EL (cell line): Measurements from ENCODE around the gene IL17REL.

Experiments
- DNase-seq: peaks from one replicate; pipeline ENCODE4 v3.0.0-alpha.2; 2016

The IL17REL gene

DNA sequence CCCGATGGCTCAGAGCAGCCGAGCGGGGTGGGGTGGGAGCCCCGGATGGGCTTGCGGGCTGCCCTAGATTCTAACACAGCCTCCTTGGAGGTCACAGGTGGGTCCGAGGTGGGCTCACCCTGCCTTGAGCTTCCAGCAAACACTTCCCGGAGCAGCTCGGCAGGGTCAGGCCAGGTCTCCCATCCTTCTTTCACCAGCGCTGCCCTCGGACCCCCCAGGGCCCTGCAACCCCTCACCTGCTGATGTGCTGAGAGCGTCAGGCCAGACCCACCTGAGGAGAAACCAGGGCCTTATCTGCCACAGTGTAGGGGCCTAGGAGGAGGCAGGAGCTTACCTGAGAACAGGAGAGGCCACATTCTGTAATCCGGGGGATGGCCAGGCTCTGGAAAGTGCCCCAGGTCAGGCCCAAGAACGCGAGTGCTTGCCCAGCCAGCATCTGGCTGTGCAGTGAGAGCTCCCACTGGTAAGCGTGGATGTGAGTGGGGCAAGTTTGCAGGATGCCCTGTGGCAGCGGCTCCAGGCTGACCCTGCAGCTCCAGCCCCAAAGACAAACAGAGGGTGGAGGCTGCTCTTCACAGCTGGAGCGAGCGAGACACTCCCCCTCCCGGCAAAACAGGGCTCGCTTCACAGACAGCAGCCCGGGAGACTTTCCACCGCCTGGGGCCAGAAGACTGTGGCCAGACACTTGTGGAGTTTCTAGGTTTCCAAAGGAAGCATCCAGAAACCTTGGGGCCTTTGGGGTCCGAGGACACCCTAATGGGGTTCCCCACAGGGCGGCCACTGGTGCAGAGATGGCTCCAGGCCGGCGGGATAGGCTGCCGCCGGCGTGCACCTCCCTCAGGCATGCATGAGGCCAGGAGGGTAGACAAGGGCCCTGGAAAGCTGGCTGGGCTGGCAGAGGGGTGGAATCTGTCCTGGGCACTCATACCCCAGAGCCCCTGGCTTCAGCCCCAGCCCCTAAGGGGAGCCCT lies at the start of gene IL17REL:
Gene IL17REL, minus strand, starts transcription at position 555 of the 971 bp plus-strand sequence. Its CDS starts 119 bp downstream, at position 436.
- peak; percentile 26 for DNase-seq

DNA sequence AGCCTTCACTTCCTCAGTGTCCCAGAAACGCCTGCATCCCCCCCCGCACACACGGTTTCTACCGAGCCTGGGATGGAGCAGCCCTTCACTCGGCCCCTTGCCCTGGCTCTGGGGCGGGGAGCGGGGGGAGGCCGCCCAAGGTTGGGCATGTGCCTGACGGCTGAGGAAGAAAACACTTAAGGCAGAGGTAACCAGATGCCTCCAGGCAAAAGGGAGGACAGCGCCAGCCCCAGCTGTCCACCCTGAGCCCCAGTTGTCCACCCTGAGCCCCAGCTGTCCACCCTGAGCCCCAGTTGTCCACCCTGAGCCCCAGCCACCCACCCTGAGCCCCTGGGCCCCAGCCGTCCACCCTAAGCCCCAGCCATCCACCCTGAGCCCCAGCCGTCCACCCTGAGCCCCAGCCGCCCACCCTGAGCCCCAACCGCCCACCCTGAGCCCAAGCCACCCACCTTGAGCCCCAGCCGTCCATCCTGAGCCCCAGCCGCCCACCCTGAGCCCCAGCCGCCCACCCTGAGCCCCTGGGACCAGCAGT lies 49.3 kb upstream of the IL17REL start:
- DNase-seq, result no peak

DNA sequence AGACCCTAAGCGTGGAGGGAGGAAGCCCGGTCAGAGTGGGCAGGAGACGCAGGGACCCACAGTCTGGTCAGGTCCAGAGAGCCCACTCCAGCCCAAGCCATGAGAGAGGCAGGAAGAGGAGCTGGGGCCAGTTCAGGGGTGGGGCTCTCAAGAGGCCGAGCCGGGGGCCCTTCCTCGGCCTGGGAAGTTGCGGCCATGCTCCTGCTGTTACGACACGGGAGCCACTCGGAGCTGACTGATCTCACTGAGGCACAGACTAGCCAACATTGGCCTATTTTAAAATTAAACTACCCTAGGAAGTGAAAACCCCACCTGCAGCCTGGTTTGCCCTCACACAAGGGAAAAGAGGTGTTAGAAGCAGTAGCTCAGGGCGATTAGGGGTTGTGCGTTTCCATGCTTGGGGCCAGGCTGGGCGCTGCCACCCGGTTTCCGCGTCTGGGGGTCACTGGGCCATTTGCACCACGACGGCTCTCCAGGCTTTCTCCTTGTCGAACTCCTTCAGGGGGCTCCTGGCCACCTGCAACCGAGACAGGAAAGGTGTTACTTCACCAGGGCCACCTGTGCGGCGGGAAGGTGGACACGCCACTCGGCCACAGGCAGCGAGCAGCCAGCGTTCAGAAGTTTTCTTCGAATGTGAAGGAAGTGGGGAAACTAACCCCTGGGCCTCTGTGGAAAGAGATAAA lies 48.7 kb upstream of the IL17REL start:
- DNase-seq, result no peak

DNA sequence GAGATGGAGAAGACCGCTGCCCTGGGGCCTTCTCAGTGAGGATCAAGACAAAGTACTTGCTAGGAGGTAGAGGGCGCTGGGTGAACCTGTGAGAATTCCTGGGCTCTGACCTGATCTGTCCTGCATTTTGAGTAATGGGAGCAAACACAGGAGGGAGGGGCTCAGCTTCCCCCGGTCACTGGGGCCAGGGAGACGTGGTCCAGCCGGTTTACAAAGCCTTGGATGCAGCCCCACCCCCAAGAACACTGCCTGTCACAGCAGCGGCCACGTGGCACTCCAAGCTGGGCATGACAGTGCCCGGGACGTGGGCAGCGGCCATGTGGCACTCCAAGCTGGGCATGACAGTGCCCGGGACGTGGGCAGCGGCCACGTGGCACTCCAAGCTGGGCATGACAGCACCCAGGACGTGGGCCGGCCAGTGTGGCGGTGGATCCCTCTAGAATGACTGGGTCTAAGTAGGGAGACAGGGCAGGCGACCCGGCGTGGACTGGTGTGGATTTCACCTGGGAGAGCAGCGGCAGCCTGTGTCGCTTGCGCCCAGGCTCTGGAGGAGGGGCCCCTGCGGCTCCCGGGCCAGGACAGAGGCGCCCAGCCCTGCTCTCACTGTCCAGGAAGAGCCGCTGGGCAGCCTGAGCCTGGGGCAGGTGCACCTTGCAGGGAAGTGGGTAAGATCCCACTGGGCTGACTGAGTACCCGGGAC lies 48.0 kb upstream of the IL17REL start:
- no peak for DNase-seq

DNA sequence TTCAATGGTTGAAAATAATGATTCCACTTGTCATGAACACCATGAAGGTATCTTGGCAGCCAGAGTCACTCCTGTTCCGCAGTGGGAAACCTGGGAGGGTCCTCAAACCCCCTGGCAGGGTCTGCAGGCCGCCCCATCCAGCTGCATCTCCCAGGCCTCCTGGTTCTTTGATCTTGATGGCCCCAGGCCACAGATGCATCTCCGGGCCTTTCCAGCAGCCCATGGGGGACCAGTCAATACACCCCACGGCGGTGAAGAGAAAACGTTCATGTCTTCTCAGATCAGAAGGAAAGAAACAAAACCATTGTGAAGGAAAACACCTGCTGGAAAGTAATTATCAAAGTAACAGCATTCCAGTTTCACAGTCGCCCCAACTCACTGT lies 47.3 kb upstream of the IL17REL start:
- no peak for DNase-seq

DNA sequence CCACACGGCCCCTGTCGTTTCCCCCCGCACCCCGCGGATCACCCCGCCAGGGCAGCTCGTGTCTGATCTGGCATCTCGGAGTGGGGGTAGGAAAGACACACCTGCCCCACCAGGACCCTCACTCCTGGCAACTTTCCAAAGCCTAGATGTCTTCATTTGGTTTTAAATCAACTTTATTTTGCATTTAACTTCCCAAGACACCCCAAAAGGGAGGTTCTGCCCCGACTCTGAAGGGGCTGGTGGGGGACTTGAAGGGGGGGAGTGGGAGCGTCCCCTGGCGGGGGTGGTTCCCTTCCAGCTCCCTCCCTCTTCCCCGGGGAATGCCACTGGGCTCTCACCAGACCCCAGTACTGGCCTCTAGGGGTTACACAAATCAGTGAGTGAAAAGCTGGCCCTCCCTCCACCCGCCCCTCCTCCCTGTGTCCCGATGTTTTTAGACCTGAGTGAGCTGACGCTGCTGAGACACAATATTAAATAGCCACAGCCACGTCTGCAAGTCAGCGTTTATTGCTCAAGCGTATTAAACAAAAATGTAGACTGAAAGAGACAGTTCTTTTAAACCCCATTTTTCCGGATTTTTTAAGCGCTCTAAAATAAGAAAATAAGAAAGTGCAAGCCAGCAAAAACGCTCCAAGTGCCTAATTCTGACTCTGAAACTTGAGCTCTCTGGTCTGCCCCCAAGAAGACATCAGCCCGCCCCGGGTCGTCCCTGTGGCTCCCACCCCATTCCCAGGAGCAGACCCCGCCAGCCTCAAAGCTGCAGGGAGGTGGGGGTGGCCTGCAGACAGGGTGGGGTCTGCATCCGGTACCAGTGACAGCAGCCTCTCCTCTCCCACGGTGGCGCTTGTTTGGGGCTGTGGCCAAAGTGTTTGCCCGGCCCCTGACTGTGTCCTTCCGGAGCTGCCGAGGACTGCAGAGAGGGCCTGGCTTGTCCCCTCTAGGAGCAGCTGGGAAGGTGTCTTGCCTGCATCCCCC lies 46.6 kb upstream of the IL17REL start:
- peak; percentile 23 for DNase-seq

DNA sequence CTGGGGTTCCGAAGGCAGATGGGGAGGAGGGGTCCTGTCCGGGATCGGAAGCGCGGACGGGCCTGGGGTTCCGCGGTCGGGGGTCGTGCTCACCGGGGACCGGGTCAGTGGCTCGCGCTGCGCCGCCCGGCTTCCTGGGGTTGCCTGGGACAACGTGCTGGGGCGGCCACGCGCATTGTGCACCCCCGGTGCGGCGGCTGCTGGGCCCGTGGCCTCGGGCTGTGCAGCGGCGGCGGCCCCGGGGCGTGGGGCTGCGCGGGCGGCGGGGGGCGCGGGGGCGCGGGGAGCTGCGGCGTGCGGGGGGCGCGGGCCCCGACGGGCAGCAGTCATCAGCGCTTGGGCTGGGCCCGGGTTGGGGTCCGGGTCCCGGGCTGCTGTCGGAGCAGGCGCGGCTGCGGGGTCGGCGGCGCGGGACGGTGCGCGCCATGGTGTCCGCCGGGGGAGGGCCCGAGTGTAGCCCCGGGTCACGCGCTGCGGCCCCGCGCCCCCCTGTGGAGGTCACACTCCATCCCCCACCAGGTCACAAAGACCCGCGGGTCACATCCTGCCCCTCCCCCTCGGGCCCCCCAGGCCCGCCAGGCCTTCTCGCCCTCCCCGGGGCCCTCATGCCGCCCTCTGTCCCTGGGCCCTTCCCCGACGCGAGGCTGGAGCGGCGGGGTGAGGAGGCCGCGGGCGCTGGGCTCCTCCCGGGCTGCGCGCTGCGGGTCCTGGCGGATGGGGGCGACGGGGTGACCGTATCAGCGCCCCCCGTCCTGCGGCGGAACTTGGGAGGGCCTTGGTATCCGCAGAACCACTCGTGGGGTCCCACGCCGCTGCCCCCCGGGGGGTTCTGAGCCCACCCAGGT lies 45.7 kb upstream of the IL17REL start, which contains the start of gene TTLL8:
Gene TTLL8, minus strand, starts transcription at position 238 of the 845 bp plus-strand sequence.
- no peak for DNase-seq

DNA sequence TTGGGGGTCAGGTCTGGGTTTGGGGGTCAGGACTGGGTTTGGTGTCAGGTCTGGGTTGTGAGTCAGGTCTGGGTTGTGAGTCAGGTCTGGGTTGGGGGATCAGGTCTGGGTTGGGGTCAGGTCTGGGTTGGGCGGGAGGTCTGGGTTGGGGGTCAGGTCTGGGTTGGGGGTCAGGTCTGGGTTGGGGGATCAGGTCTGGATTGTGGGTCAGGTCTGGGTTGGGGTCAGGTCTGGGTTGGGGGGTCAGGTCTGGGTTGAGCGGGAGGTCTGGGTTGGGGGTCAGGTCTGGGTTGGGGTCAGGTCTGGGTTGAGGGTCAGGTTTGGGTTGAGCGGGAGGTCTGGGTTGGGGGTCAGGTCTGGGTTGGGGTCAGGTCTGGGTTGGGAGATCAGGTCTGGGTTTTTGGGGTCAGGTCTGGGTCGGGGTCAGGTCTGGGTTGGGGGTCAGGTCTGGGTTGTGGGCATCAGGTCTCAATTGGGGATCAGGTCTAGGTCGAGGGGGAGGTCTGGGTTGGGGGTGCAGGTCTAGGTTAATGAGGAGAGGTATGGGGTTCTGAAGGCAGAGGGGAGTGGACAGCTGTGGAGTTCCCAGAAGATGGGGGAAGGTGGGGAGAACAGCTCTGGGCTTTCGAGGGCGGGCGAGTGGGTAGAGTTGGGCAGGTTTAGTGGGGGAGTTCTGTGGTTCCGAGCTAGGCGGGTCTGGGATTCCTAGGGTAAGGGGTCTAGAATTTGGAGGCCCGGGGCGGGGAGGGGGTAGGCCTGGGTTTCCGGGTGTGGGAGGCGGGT lies 44.9 kb upstream of the IL17REL start:
- no peak for DNase-seq

DNA sequence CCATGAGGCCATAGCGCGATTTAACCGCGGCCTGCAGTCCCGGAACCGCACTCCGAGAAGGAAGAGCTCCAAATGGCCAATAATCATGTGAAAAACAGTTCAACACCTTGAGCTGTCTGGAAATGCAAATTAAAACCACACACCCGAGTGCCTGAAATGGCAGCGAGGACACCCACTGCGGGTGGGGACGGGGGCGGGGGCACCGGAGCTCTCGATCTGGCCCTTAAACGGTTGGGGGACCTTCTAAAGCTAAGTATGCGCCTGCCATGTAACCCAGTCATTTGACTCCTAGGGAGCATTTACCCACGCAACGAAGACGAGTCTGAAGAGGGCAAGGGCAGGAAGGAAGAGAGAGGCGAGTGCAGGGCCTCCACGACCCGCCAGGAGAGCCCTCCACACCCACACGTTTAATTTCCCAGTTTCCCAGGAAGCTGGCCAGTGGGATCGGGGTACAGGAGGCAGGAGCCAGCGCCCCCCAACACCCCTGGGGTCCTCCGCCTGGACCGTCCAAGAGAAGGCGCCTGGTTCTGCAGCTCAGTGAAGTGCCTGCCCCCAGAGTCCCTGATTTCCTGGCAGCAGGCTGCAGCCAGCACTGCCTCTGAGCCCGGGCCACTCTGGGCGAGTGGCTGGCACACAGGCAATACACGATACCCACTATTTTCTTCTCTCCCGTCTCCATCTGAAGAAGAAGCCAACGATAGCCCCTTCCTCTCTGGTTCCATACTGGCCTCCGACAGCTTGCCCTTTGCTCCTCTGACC lies 43.8 kb upstream of the IL17REL start:
- no peak for DNase-seq

DNA sequence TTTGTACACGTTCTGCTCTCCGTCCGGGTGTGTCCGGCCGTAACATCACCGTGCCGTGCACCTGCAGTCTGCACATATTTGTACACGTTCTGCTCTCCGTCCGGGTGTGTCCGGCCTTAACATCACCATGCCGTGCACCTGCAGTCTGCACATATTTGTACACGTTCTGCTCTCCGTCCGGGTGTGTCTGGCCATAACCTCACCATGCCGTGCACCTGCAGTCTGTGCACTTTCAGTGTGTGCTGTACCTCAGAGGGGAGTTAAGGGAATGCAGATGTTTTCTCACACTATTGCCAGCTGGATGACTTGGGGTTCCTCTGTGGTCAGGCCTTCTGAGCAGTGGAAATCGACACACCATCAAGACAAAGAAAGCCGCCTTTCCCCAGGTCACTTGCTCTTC lies 41.3 kb upstream of the IL17REL start:
- no peak for DNase-seq

DNA sequence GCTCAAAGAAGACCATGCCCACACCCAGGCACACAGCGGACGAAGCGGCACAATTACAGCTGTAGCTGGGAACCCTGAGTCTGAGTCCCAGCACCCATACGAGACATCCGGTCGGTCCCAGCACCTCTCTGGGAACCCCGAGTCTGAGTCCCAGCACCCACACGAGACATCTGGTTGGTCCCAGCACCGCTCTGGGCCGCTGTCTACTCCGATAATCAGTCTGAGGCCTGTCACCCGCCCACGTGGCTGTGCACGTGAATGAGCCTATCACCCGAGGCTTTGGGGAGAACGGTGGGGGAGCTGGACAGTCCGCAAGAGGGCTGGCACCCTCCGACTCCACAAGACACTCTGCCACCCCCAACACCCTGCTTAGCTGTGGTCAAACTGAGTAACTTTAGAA lies 39.4 kb upstream of the IL17REL start:
- DNase-seq, result no peak

DNA sequence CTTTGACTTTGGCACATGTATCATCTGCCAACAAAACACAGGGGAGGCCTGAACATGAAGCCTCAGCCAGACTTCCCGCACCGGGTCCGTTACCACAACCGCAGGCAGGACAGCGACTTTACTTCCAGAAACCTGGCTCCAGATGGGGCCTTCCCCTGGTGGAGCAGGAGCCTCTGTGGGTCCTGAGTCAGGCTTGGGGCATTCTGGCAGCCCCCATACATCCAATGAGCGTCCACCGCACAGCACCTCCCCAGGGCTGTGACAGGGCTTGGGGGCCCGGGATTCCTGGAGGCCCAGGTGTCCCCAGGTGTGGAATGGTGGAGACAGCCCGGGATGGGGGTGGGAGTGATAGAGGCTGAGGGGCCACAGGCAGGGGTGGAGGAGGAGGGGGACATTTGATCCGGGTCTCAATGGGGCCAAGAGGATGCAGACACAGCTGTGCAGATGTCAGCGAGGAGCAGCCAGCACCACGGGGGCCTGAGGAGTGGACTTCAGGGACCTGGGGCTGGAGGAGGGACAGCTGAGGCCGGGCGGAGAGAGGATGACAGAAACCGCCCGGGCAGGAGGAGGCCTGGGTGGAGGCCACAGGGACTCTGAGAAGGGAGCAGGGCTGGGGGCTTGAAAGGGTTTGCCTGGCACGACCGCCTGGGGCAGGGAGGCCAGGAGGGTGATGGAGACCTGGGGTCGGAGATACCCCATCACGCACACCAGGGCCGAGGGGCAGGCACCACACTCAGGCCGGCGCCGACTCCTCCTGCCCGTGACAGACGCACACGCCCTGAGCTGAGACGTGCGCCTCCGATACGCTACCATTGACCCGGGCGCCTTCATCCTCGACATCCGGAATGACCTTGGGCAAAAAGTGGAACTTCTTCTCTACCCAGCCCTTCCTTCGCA lies 37.0 kb upstream of the IL17REL start:
- DNase-seq, result no peak

DNA sequence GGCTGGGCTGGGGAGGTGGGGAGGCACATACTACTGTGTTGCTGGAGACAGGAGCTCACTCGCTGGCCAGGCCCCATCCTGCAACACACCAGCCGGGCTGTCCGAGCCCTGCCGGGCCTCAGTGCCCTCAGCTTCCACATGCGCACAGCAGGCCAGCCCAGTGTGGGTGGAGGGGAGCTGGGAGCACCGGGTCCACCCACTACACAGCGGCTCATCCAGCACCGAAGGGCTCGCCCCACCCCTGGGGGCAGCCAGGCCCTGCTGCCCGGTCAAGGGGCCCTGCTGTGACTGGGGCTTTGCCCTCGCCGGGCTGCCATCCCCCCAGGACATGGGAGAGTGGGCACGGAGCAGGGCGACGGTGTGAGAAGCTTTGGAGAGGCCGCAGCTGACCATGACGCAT lies 36.3 kb upstream of the IL17REL start:
- no peak for DNase-seq

DNA sequence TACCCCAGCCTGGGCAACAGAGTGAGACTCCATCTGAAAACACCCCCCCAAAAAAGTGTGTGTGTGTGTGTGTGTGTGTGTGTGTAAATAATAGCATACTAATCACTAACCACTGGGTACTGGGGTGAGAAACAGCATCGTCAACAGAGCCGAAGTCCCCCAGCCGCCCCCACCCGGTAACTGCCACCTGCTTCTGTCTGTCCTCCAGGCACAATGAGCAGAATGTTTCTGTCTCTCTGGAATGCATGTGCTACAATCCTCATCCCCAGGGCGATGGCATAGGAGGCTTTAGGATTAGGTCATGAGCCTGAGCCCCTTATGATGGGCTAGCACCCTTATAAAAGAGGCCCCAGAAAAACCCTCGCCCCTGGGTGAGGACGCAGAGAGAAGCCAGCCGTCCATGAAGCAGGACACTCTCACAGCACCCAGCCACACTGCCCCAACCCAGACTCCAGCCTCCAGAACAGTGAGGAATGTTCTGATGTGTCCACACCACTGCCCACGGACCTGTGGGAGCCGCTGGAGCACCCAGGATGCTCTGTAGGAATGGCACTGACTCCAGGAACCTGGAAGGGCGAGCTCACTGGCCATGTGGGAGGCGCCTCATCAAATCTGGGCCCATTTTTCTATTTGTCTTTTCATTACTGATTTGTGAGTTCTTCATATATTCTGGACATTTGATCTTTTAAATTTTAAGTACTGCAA lies 35.6 kb upstream of the IL17REL start:
- DNase-seq, result no peak

DNA sequence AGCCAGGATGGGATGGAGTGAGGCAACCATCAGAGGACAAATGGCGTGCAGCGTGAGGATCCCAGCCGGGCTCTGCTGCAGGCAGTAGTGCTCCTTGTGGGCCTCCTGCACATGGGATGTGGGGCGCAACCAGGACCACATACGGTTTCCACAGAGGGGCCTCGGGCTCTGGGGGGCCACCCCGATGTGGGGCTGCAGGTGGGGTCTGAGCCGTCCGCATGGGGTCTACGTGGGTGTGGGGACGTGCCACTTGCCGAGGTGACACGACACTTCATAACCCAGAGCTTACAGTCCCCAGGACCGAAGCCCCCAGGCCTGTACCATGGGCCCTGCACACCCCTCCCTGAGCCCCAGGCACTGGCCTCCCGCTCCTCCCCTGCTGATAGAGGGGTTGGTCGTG lies 34.8 kb upstream of the IL17REL start:
- no peak for DNase-seq

DNA sequence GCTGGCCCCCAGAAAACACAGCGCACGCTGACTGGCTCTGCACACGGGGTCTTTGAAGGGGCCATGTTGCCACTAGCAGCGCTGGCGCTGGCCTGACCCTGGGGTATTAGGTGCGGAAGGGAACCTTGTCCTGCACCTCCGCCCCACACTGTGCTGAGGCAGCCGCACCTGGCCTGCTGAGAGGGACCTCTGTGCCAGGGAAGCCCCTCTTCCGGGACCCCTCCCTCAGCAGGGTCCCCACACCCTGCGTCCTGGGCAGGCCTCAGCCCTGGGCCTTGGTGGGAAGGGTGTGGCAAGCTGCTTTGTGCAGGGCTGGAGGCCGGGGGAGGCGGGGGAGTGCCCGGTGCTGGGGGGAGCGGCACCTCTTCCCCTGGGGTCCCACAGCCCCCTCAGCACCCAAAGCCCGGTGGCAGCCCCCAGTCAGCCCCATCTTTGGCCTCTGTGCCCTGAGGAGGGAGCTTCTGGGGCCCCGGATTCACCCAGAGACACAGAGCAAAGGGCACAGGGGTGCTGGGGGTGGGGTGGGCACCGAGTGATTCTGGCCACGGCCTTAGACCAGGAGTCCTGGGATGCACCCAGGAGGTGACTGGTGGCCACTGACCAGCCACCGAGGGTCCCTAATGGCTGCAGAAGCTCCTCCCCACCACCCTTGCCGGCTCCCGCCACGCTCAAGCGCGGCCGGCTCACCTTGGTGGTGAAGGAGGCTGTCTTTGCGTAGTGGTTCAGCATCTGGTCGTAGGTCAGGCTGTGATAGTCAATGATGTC lies 34.1 kb upstream of the IL17REL start:
- DNase-seq, result no peak

DNA sequence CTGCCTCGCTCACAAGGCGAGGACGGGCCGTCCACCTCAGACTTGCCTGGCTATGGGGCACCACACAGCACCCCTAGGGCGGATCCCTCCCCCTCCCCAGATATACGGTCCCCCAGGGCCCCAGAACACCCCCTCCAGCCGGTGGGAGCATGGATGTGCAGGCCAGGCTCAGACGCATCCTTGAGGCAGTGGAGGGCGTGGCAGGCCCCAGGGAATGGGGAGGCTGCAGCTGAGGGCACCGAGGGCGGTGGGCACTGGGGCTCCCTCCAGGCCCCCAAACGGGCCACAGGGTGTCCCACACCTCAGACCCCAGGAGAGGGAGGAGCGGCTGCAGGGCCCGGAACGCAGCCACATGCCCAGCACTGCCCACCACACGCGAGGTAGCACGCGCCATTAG lies 33.5 kb upstream of the IL17REL start:
- DNase-seq, result no peak
